Esophagus mucosa (tissue), 1 donor: Measurements from ENCODE around the gene AFAP1. TPM values are rescaled to one million over a fixed set of nuclear protein-coding genes. Genes with fewer than 3 reads are reported as not detected.

Experiments used
- ATAC-seq: fragments of 200-7000 bp; cut with Tn5 transposase; one replicate; pipeline ENCODE4 v1.9.1; 2020
- total RNA-seq: library from RNA; stranded (reverse); gene quantifications from one replicate; pipeline ENCODE4 v1.2.4, GENCODE V29; 2023
- donor health status: DM: yes; HTN: yes; CAD: no.

Gene AFAP1
- total RNA-seq, 1 donor from 2014 or later, result 5.5 TPM

- ATAC-seq, result no peak
These were observed 187.0 kb downstream of the AFAP1 start for GRCh38 chr4:7752649-7753048.

- ATAC-seq, result no peak
These were observed 188.7 kb downstream of the AFAP1 start for GRCh38 chr4:7750972-7751371.

- ATAC-seq, result no peak
These were observed 189.1 kb downstream of the AFAP1 start for GRCh38 chr4:7750523-7750922.

GRCh38 chr4:7747566-7747965 lies 192.1 kb downstream of the AFAP1 start:
- ATAC-seq, result no peak

GRCh38 chr4:7747062-7747385 lies 192.6 kb downstream of the AFAP1 start:
- no peak for ATAC-seq

- no peak for ATAC-seq
These were observed 193.2 kb downstream of the AFAP1 start for GRCh38 chr4:7746351-7747061.

- no peak for ATAC-seq
These were observed 194.3 kb downstream of the AFAP1 start for GRCh38 chr4:7745301-7745885.

- no peak for ATAC-seq
These were observed 195.4 kb downstream of the AFAP1 start for GRCh38 chr4:7744142-7744804.

GRCh38 chr4:7742807-7743280 lies 196.8 kb downstream of the AFAP1 start:
- ATAC-seq, result no peak

GRCh38 chr4:7741946-7742806 lies 197.5 kb downstream of the AFAP1 start:
- no peak for ATAC-seq

GRCh38 chr4:7740866-7741525 lies 198.7 kb downstream of the AFAP1 start:
- no peak for ATAC-seq

- ATAC-seq, result no peak
These were observed 199.5 kb downstream of the AFAP1 start for GRCh38 chr4:7739918-7740865.

GRCh38 chr4:7739077-7739917 lies 200.4 kb downstream of the AFAP1 start:
- ATAC-seq, result no peak

- no peak for ATAC-seq
These were observed 201.1 kb downstream of the AFAP1 start for GRCh38 chr4:7738458-7739076.

GRCh38 chr4:7737752-7738457 lies 201.8 kb downstream of the AFAP1 start:
- no peak for ATAC-seq

GRCh38 chr4:7737268-7737645 lies 202.4 kb downstream of the AFAP1 start:
- ATAC-seq, result no peak

- ATAC-seq, result no peak
These were observed 203.0 kb downstream of the AFAP1 start for GRCh38 chr4:7736436-7737267.

- no peak for ATAC-seq
These were observed 203.7 kb downstream of the AFAP1 start for GRCh38 chr4:7735961-7736360.
